ENCODE measurements around the gene DOCK3.

Gene DOCK3

GRCh38 chr3:50674349-50675178 lies at the start of gene DOCK3:
DOCK3 (plus strand) TSS chr3:50674927; CDS start chr3:50675264, 337 bp downstream.
- DNase-seq = peak; percentile 76

GRCh38 chr3:50625231-50626182 lies 49.2 kb upstream of the DOCK3 start:
- DNase-seq = no peak

- DNase-seq = no peak
Observed at GRCh38 chr3:50626401-50626800, 48.3 kb upstream of the DOCK3 start.

- no peak for DNase-seq
Observed at GRCh38 chr3:50627407-50628051, 47.2 kb upstream of the DOCK3 start.

GRCh38 chr3:50628601-50629000 lies 46.1 kb upstream of the DOCK3 start:
- no peak for DNase-seq

- no peak for DNase-seq
Observed at GRCh38 chr3:50630394-50630793, 44.3 kb upstream of the DOCK3 start.

- no peak for DNase-seq
Observed at GRCh38 chr3:50630877-50631276, 43.9 kb upstream of the DOCK3 start.

- no peak for DNase-seq
Observed at GRCh38 chr3:50632450-50632849, 42.3 kb upstream of the DOCK3 start.

GRCh38 chr3:50633230-50633790 lies 41.4 kb upstream of the DOCK3 start:
- DNase-seq = no peak

- DNase-seq = no peak
Observed at GRCh38 chr3:50635066-50635465, 39.7 kb upstream of the DOCK3 start.

- DNase-seq = no peak
Observed at GRCh38 chr3:50637011-50637410, 37.7 kb upstream of the DOCK3 start.

- no peak for DNase-seq
Observed at GRCh38 chr3:50637945-50638344, 36.8 kb upstream of the DOCK3 start.

- DNase-seq = no peak
Observed at GRCh38 chr3:50639055-50639494, 35.7 kb upstream of the DOCK3 start.

- DNase-seq = no peak
Observed at GRCh38 chr3:50642382-50642781, 32.3 kb upstream of the DOCK3 start.

GRCh38 chr3:50644561-50644960 lies 30.2 kb upstream of the DOCK3 start:
- no peak for DNase-seq

- DNase-seq = no peak
Observed at GRCh38 chr3:50645378-50645777, 29.3 kb upstream of the DOCK3 start.

GRCh38 chr3:50648313-50648712 lies 26.4 kb upstream of the DOCK3 start:
- DNase-seq = no peak

- no peak for DNase-seq
Observed at GRCh38 chr3:50648944-50649343, 25.8 kb upstream of the DOCK3 start.

GRCh38 chr3:50649451-50649931 lies 25.2 kb upstream of the DOCK3 start:
- DNase-seq = no peak

- no peak for DNase-seq
Observed at GRCh38 chr3:50650018-50650417, 24.7 kb upstream of the DOCK3 start.

- no peak for DNase-seq
Observed at GRCh38 chr3:50651445-50651844, 23.3 kb upstream of the DOCK3 start.

- DNase-seq = no peak
Observed at GRCh38 chr3:50651920-50652529, 22.7 kb upstream of the DOCK3 start.

All from CD4-positive, alpha-beta T cell treated with Interleukin-6 for 4 hours (primary cell).